ENCODE results near the gene ARID2.

GRCh38 chr12:45703942-45704341 is 25.6 kb upstream of the ARID2 start:
- TF ChIP-seq, protein P1, sequence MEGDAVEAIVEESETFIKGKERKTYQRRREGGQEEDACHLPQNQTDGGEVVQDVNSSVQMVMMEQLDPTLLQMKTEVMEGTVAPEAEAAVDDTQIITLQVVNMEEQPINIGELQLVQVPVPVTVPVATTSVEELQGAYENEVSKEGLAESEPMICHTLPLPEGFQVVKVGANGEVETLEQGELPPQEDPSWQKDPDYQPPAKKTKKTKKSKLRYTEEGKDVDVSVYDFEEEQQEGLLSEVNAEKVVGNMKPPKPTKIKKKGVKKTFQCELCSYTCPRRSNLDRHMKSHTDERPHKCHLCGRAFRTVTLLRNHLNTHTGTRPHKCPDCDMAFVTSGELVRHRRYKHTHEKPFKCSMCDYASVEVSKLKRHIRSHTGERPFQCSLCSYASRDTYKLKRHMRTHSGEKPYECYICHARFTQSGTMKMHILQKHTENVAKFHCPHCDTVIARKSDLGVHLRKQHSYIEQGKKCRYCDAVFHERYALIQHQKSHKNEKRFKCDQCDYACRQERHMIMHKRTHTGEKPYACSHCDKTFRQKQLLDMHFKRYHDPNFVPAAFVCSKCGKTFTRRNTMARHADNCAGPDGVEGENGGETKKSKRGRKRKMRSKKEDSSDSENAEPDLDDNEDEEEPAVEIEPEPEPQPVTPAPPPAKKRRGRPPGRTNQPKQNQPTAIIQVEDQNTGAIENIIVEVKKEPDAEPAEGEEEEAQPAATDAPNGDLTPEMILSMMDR (IDR thresholded peaks at IDR 0.05; ENCODE audit: low read depth, low read length, poor library complexity, severe bottlenecking) = no peak
- TF ChIP-seq EZH2phosphoT487 (IDR thresholded peaks at IDR 0.05; ENCODE audit: borderline replicate concordance, low read length) = no peak

Measured in DOHH2 (cell line).